AG04450 (cell line): ENCODE results near the gene MGLL. TPM values are rescaled to one million over a fixed set of nuclear protein-coding genes. Genes with fewer than 3 reads are reported as not detected.

ENCODE experiments used
- CTCF ChIA-PET: fragments of 300-600, 350-600 bp; formaldehyde crosslinking; extraction: SDS; loops from one replicate; lab custom pipeline; 2022; ENCODE audit warnings: antibody characterized with exemption, inconsistent platforms; lab: Charles Lee
- POLR2A ChIA-PET: fragments of 350-600 bp; formaldehyde crosslinking; extraction: SDS; loops from one replicate; lab custom pipeline; 2021; ENCODE audit warnings: antibody characterized with exemption, inconsistent platforms; lab: Yijun Ruan, JAX
- DNase-seq: peaks from one replicate; pipeline ENCODE4 v3.0.0-alpha.2; 2011; ENCODE audit warnings: low read depth, low spot score
- H3K27ac ChIP-seq: one replicate; pipeline ENCODE4 v1.5.1; 2012; ENCODE audit warnings: low read depth, low read length, control low read depth
- H3K27me3 ChIP-seq: one replicate; pipeline ENCODE4 v1.6.0; 2012; ENCODE audit warnings: low read length; ENCODE audit not compliant: control insufficient read depth, insufficient read depth
- H3K4me3 ChIP-seq: 2 replicates; pipeline ENCODE4 v1.5.1; 2011; ENCODE audit warnings: mild to moderate bottlenecking, low read depth, low read length, control low read depth
- H3K9me3 ChIP-seq: 2 replicates; pipeline ENCODE4 v1.5.1; 2012; ENCODE audit warnings: low read length; ENCODE audit not compliant: control insufficient read depth, insufficient read depth
- CTCF ChIP-seq: IDR thresholded peaks from 2 replicates; pipeline ENCODE4 v1.5.1; 2011; ENCODE audit warnings: low read depth, low read length, control low read depth, inconsistent platforms
- polyA plus RNA-seq: library from polyadenylated mRNA; depleted of rRNA; stranded (reverse); fragments of >200 nt; gene quantifications from 2 replicates; pipeline ENCODE4 v1.2.3, GENCODE V29; 2011

The MGLL gene
- polyA plus RNA-seq, 1 experiment, result 49.1 TPM

- DNase-seq, result no peak
- ChIA-PET CTCF (no interaction called here), POLR2A (no interaction called here)
- H3K4me3 ChIP-seq, result no peak overlapping the region
- H3K27me3 ChIP-seq, result no peaks in the 10 kb centered on the region
- no peak for TF ChIP-seq CTCF
- H3K9me3 ChIP-seq, result no peaks in the 10 kb centered on the region
- H3K27ac ChIP-seq, result no peak overlapping the region
Observed at GRCh38 chr3:127753898-127754410, 68.4 kb downstream of the MGLL start.

- no peak overlapping the region for H3K27ac ChIP-seq
- no peak overlapping the region for H3K4me3 ChIP-seq
- no peaks in the 10 kb centered on the region for H3K27me3 ChIP-seq
- CTCF ChIA-PET, result no interaction called here
- POLR2A ChIA-PET, result no interaction called here
- H3K9me3 ChIP-seq, result no peaks in the 10 kb centered on the region
- DNase-seq, result no peak
- TF ChIP-seq CTCF, result no peak
Observed at GRCh38 chr3:127753338-127753737, 69.0 kb downstream of the MGLL start.

GRCh38 chr3:127751782-127752181, 70.5 kb downstream of the MGLL start:
- no peak for TF ChIP-seq CTCF
- Histone ChIP-seq H3K9me3 (no peaks in the 10 kb centered on the region), H3K4me3 (no peak overlapping the region), H3K27me3 (no peaks in the 10 kb centered on the region), H3K27ac (no peak overlapping the region)
- ChIA-PET POLR2A (interaction anchor here (1.6 kb wide), 1 partner anchor 9 kb away, joined by 4 read pairs; no protein-coding TSS in a partner anchor), CTCF (interaction anchor here (1.2 kb wide), 1 partner anchor 39 kb away, joined by 3 read pairs; no protein-coding TSS in a partner anchor)
- DNase-seq, result no peak

- Histone ChIP-seq H3K9me3 (no peaks in the 10 kb centered on the region), H3K27ac (peak overlapping the region; percentile 40), H3K4me3 (no peak overlapping the region), H3K27me3 (no peaks in the 10 kb centered on the region)
- no peak for TF ChIP-seq CTCF
- POLR2A ChIA-PET, result interaction anchor here (1.6 kb wide), 1 partner anchor 10 kb away, joined by 4 read pairs; no protein-coding TSS in a partner anchor
- no peak for DNase-seq
- CTCF ChIA-PET, result interaction anchor here (1.2 to 1.4 kb wide), 2 partner anchors 40 to 54 kb away, joined by 3 to 4 read pairs; no protein-coding TSS in a partner anchor
Observed at GRCh38 chr3:127751163-127751621, 71.1 kb downstream of the MGLL start.

- no peaks in the 10 kb centered on the region for H3K9me3 ChIP-seq
- no peak overlapping the region for H3K4me3 ChIP-seq
- peak overlapping the region; percentile 82 for H3K27ac ChIP-seq
- TF ChIP-seq CTCF, result no peak
- ChIA-PET POLR2A (interaction anchor here (1.6 kb wide), 1 partner anchor 10 kb away, joined by 4 read pairs; no protein-coding TSS in a partner anchor), CTCF (interaction anchor here (1.2 to 1.4 kb wide), 2 partner anchors 41 to 54 kb away, joined by 3 to 4 read pairs; no protein-coding TSS in a partner anchor)
- peak; percentile 59 for DNase-seq
- no peaks in the 10 kb centered on the region for H3K27me3 ChIP-seq
Observed at GRCh38 chr3:127750226-127751031, 71.9 kb downstream of the MGLL start.
